GM12878 (cell line): Measurements from ENCODE around the gene CSNK1G3. TPM values are rescaled to one million over a fixed set of nuclear protein-coding genes. Genes with fewer than 3 reads are reported as not detected.

ENCODE experiments used
- ATAC-seq: fragments of 200-7000 bp; cut with Tn5 transposase; 3 replicates; pipeline ENCODE4 v1.9.1; 2020; ENCODE audit warnings: mild to moderate bottlenecking, moderate library complexity
- BruUV-seq: library from RNA; stranded (reverse); fragments of 400-500 nt; replicated peaks from 2 replicates; lab custom pipeline; 2021; lab: Mats Ljungman, UMichigan
- CTCF ChIA-PET: fragments of 300-600 bp; sonication (Branson Sonifier 250); formaldehyde crosslinking; extraction: SDS; loops from one replicate; lab custom pipeline; 2021; ENCODE audit warnings: inconsistent platforms; lab: Yijun Ruan, JAX
- POLR2A ChIA-PET: fragments of 350-600 bp; formaldehyde crosslinking; extraction: SDS; loops from one replicate; lab custom pipeline; 2021; ENCODE audit warnings: inconsistent platforms; lab: Charles Lee
- RAD21 ChIA-PET: fragments of 300-600 bp; sonication (Branson Sonifier 250); formaldehyde crosslinking; loops from one replicate; lab custom pipeline; 2023; ENCODE audit warnings: antibody characterized with exemption; ENCODE audit not compliant: unreplicated experiment; lab: Charles Lee
- SMC1A ChIA-PET: fragments of 300-600 bp; sonication (Branson Sonifier 250); formaldehyde crosslinking; loops from one replicate; lab custom pipeline; 2023; ENCODE audit not compliant: unreplicated experiment, uncharacterized antibody; lab: Charles Lee
- DNase-seq: peaks from one replicate; pipeline ENCODE4 v3.0.0-alpha.2; 2011; ENCODE audit warnings: low read depth, low spot score
- FAIRE-seq: peaks from 3 replicates; lab custom pipeline; 2011; peaks lifted over from hg19 to GRCh38; lab: Jason Lieb, UNC
- H2AFZ ChIP-seq: 2 replicates; pipeline ENCODE4 v1.6.0; 2011; ENCODE audit warnings: low read depth, low read length, control low read depth; ENCODE audit not compliant: control insufficient read depth
- H3K27ac ChIP-seq: 2 replicates; pipeline ENCODE4 v1.5.1; 2011; ENCODE audit warnings: control low read depth; ENCODE audit not compliant: control insufficient read depth, insufficient read depth
- H3K27me3 ChIP-seq, 2 experiments: replicated peaks in 1 of 2; 2 replicates each; pipeline versions ENCODE4 v1.6.0 to v1.6.1; 2011; ENCODE audit warnings: low read length in 1 of 2; ENCODE audit not compliant: control insufficient read depth in 2 of 2, insufficient read depth in 2 of 2
- H3K36me3 ChIP-seq, 2 experiments: 2 replicates each; pipeline ENCODE4 v1.5.1; 2011; ENCODE audit warnings: low read length in 1 of 2; ENCODE audit not compliant: control insufficient read depth in 2 of 2, insufficient read depth in 2 of 2
- H3K4me1 ChIP-seq: 2 replicates; pipeline ENCODE4 v1.6.1; 2011; ENCODE audit warnings: mild to moderate bottlenecking, low read length, moderate library complexity, mixed read lengths; ENCODE audit not compliant: control insufficient read depth, insufficient read depth
- H3K4me2 ChIP-seq: 2 replicates; pipeline ENCODE4 v1.6.0; 2011; ENCODE audit warnings: control low read depth; ENCODE audit not compliant: control insufficient read depth, insufficient read depth
- H3K4me3 ChIP-seq: fragments of 200-600 bp; sonication (generic); 2 replicates; pipeline ENCODE4 v1.5.1; 2016
- H3K79me2 ChIP-seq: 2 replicates; pipeline ENCODE4 v1.6.0; 2011; ENCODE audit warnings: low read length; ENCODE audit not compliant: control insufficient read depth, insufficient read depth
- H3K9ac ChIP-seq: 2 replicates; pipeline ENCODE4 v1.8.0; 2011; ENCODE audit warnings: low read length, control low read depth, mixed read lengths; ENCODE audit not compliant: control insufficient read depth, insufficient read depth
- H3K9me3 ChIP-seq: replicated peaks from 3 replicates; pipeline ENCODE4 v1.5.1; 2011; ENCODE audit warnings: mild to moderate bottlenecking, low read length; ENCODE audit not compliant: control insufficient read depth, insufficient read depth
- H4K20me1 ChIP-seq: 2 replicates; pipeline ENCODE4 v1.6.0; 2011; ENCODE audit not compliant: control insufficient read depth, insufficient read depth
- EP300 ChIP-seq, 2 experiments: fragments of 150-350 bp in 1 of 2; IDR thresholded peaks; 2 replicates each; pipeline ENCODE4 v1.6.1; 2011 to 2012; ENCODE audit warnings: low read depth in 2 of 2, low read length in 2 of 2, borderline replicate concordance in 1 of 2, improper control_type of control experiment in 1 of 2, inconsistent platforms in 1 of 2; ENCODE audit not compliant: control insufficient read depth in 1 of 2
- HDAC2 ChIP-seq: fragments of 200-600 bp; sonication (generic); IDR thresholded peaks from 2 replicates; pipeline ENCODE4 v1.6.1; 2017
- TCF12 ChIP-seq: IDR thresholded peaks from 2 replicates; pipeline ENCODE4 v1.6.1; 2011; ENCODE audit warnings: low read depth, mild to moderate bottlenecking, low read length
- YBX1 ChIP-seq: fragments of 450-650 bp; IDR thresholded peaks from 2 replicates; pipeline ENCODE4 v1.6.1; 2016; ENCODE audit warnings: antibody characterized with exemption
- ZSCAN29 ChIP-seq: fragments of 450-650 bp; IDR thresholded peaks from 2 replicates; pipeline ENCODE4 v1.6.1; 2017; ENCODE audit warnings: mild to moderate bottlenecking, moderate library complexity
- WGBS: methylation state at CpG from one replicate; pipeline ENCODE4 v1.1.6; 2016; ENCODE audit warnings: low lambda C conversion rate; ENCODE audit not compliant: insufficient replicate concordance, insufficient coverage; ENCODE audit errors: missing lambda C conversion rate; 5-methylcytosine and 5-hydroxymethylcytosine counted together
- in situ Hi-C: fragments of 300-500 bp; cut with MboI; formaldehyde crosslinking; loops from 9 replicates; pipeline ENCODE4 v1.14.3; 2018; ENCODE audit warnings: mixed read lengths
- intact Hi-C: fragments of 100-400 bp; cut with micrococcal nuclease; formaldehyde crosslinking; loops from one replicate; pipeline ENCODE4 v1.14.2; 2022; ENCODE audit not compliant: unreplicated experiment
- polyA plus RNA-seq, 11 experiments: library from polyadenylated mRNA; depleted of rRNA in 4 of 11; unstranded in 6 of 11; stranded (reverse) in 5 of 11; fragments of >200 nt; fragmentation: Nextera tagmentation in 4 of 11; fragmentation: Illumina TruSeq in 1 of 11; extraction: Ambion mirVana in 4 of 11; extraction: Trizol in 1 of 11; gene quantifications; 1 replicate in 1 of 11; 2 replicates in 10 of 11; pipeline versions ENCODE4 v1.2.1 to v1.2.3, GENCODE V29; 2011 to 2016; ENCODE audit warnings: inconsistent platforms in 2 of 11, missing spikeins in 2 of 11, low read depth in 1 of 11
- total RNA-seq, 4 experiments: library from RNA; depleted of rRNA in 3 of 4; stranded (reverse); fragments of >200 nt in 3 of 4; fragmentation: Illumina TruSeq in 1 of 4; extraction: Trizol in 1 of 4; gene quantifications; 2 replicates each; pipeline versions ENCODE4 v1.2.1 to v1.2.3, GENCODE V29; 2013 to 2021
- TF ChIP-seq, protein P1 (sequence below): IDR thresholded peaks from 2 replicates; pipeline ENCODE4 v1.6.1; 2012; ENCODE audit warnings: low read depth, low read length, improper control_type of control experiment

Gene CSNK1G3
- total and polyA plus RNA-seq, 10 of the 15 experiments (the other 5 are each of a cell fraction or from before 2014, with no cell fraction given), result 7.4 to 24.1 (median 17.9) TPM

DNA sequence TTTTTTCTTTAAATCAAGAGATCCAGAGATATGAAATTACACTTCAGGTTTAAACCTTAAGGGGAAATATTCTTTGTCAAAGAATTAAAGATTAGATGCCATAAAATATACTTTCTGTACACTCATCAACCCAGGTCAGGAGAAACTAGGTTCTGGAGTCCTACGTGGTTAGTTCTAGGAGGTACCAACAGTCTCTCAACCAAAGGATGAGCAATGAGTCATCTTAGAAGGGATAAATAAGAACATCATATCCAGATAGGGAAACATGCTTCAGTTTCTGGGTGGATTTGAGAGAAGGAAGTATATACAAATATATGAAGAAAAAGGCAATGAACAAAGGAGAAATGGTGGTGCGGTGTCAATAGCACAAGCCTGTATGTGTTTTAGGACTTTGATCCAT lies 98.2 kb downstream of the CSNK1G3 start:
- Histone ChIP-seq H3K4me1 (peaks cover 7% of the 10 kb centered on the region; the same call in 1 of the 2 replicates), H3K27me3 (no peaks in the 10 kb centered on the region), H4K20me1 (no peaks in the 10 kb centered on the region), H3K9me3 (no peaks in the 10 kb centered on the region), H2AFZ (no peak overlapping the region), H3K4me2 (no peak overlapping the region), H3K36me3 (peaks cover 0 to 11% of the 10 kb centered on the region in 2 experiments; a peak in 2 of 4 replicates), H3K9ac (no peak overlapping the region), H3K4me3 (no peak overlapping the region), H3K79me2 (no peaks in the 10 kb centered on the region), H3K27ac (no peak overlapping the region)
- in situ Hi-C loops, result loop anchor here (25.0 kb wide), 2 partner anchors 198 to 1098 kb away; partner anchors contain the start of gene CEP120
- SMC1A ChIA-PET, result interaction anchor here (0.6 to 3.6 kb wide), 38 partner anchors 9 to 1094 kb away, joined by 3 to 34 read pairs (median 4); partner anchors contain the start of gene CEP120
- RAD21 ChIA-PET, result interaction anchor here (0.7 to 2.8 kb wide), 29 partner anchors 11 to 1056 kb away, joined by 3 to 27 read pairs (median 5); partner anchors contain the start of gene CEP120
- FAIRE-seq, result no peak
- CTCF ChIA-PET, result interaction anchor here (0.7 to 3.7 kb wide), 52 partner anchors 8 to 1102 kb away, joined by 3 to 32 read pairs (median 4); partner anchors contain the start of genes CEP120 and CSNK1G3
- no TSS peak for BruUV-seq
- TF ChIP-seq TCF12, result no peak
- TF ChIP-seq, protein P1, sequence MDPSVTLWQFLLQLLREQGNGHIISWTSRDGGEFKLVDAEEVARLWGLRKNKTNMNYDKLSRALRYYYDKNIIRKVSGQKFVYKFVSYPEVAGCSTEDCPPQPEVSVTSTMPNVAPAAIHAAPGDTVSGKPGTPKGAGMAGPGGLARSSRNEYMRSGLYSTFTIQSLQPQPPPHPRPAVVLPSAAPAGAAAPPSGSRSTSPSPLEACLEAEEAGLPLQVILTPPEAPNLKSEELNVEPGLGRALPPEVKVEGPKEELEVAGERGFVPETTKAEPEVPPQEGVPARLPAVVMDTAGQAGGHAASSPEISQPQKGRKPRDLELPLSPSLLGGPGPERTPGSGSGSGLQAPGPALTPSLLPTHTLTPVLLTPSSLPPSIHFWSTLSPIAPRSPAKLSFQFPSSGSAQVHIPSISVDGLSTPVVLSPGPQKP, result no peak
- no peak for TF ChIP-seq HDAC2
- no peak for TF ChIP-seq EP300 (IDR thresholded peaks at IDR 0.05; ENCODE audit: borderline replicate concordance in 1 of 2, control insufficient read depth in 1 of 2, low read depth in 2 of 2, low read length in 2 of 2)
- TF ChIP-seq ZSCAN29, result no peak
- no peak for TF ChIP-seq YBX1
- no peak for DNase-seq
- intact Hi-C loops, result loop anchor here (2.0 to 10.0 kb wide), 7 partner anchors 97 to 1108 kb away; partner anchors contain the start of gene CSNK1G3
- 98% methylated on average over 2 of the region's 2 CpGs for WGBS
- ATAC-seq, result no peak
- POLR2A ChIA-PET, result no interaction called here
